HG03575 (cell line): ENCODE measurements around the gene MYPOP.
A peak's percentile ranks its signal among the peaks of the same experiment; 100 is the strongest.
"Not testable (repeated sequence)": the region's sequence is repeated elsewhere in the genome, so short reads cannot be mapped to it uniquely, and the experiment has no call there.

Experiments
- ATAC-seq: cut with Tn5 transposase; IDR thresholded peaks from one replicate; pipeline ENCODE4 v1.9.1; 2021; ENCODE audit not compliant: unreplicated experiment, insufficient number of reproducible peaks, low FRiP score; ENCODE audit errors: extremely low read depth

MYPOP gene

GRCh38 chr19:45872095-45872919 lies 30.1 kb downstream of the MYPOP start:
- no peak for ATAC-seq

GRCh38 chr19:45870798-45871197 lies 31.6 kb downstream of the MYPOP start:
- no peak for ATAC-seq

- ATAC-seq: not testable (repeated sequence)
These were observed 35.2 kb downstream of the MYPOP start for GRCh38 chr19:45867241-45867640.

GRCh38 chr19:45866400-45867176 lies 35.8 kb downstream of the MYPOP start:
- no peak for ATAC-seq

GRCh38 chr19:45865269-45865948 lies 37.0 kb downstream of the MYPOP start:
- ATAC-seq: no peak

GRCh38 chr19:45864629-45865082 lies 37.8 kb downstream of the MYPOP start:
- ATAC-seq: no peak

- no peak for ATAC-seq
These were observed 38.4 kb downstream of the MYPOP start, which contains the start of gene FOXA3 for GRCh38 chr19:45863840-45864628. Gene FOXA3 (plus strand): TSS chr19:45864326. CDS start chr19:45864457, 131 bp downstream.

GRCh38 chr19:45863335-45863839 lies 39.0 kb downstream of the MYPOP start:
- no peak for ATAC-seq

GRCh38 chr19:45862564-45863334 lies 39.7 kb downstream of the MYPOP start, which contains the start of gene SYMPK:
Gene SYMPK (minus strand): TSS chr19:45863147. CDS start chr19:45854495, 8,652 bp downstream.
- ATAC-seq: peak; percentile 45

- no peak for ATAC-seq
These were observed 40.2 kb downstream of the MYPOP start for GRCh38 chr19:45862271-45862563.

- ATAC-seq: no peak
These were observed 41.8 kb downstream of the MYPOP start for GRCh38 chr19:45860359-45861259.

- no peak for ATAC-seq
These were observed 48.1 kb downstream of the MYPOP start for GRCh38 chr19:45854167-45854778.

GRCh38 chr19:45852983-45853382 lies 49.4 kb downstream of the MYPOP start:
- ATAC-seq: no peak

GRCh38 chr19:45852145-45852750 lies 50.2 kb downstream of the MYPOP start:
- no peak for ATAC-seq

GRCh38 chr19:45848922-45849321 lies 53.5 kb downstream of the MYPOP start:
- ATAC-seq: no peak

- no peak for ATAC-seq
These were observed 54.8 kb downstream of the MYPOP start for GRCh38 chr19:45847663-45848062.
